HS-27A (cell line): ENCODE measurements around the gene PARD3.

Source experiments
- DNase-seq: peaks from one replicate; pipeline ENCODE4 v3.0.0-alpha.2; 2012; ENCODE audit warnings: low read depth, missing footprints

Gene PARD3

DNA sequence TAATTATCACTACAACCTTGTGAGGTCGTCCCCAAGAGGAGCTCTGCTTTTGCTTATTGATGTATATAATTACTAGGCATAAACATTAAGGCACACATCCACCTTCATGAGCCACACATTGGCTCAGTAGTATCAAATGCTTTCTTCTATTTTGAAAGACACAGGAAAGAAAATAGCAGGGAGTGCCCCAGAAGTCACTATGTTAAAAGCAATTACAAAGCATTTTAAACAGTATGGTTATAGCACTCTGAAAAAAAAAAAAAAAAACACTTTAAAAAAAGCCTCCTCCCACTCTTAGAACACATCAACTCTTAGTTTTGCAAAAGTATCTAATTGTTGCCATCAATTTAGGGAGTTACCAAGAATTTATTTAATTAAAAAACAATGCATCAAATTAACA lies 474.2 kb downstream of the PARD3 start:
- DNase-seq = no peak

GRCh38 chr10:34339816-34340553 lies 475.1 kb downstream of the PARD3 start:
- DNase-seq = no peak

DNA sequence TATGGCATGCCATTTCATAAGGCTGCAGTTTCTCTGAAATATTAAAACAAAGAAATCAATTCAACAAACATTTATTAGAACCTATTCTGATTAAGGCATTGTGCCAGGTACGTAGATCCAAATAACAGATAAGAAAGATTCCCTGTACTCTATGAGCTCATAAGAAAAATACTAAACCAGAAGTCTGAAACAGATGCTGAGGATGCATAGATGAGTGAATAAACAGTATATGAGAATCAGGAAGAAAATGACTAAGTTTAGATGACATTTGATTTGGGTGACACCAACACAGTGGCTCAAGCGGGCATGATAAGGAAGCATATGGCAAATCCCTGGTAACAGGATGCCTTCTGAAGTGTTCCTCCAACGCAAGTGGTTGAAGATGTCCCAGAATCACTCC lies 477.2 kb downstream of the PARD3 start:
- DNase-seq = no peak

DNA sequence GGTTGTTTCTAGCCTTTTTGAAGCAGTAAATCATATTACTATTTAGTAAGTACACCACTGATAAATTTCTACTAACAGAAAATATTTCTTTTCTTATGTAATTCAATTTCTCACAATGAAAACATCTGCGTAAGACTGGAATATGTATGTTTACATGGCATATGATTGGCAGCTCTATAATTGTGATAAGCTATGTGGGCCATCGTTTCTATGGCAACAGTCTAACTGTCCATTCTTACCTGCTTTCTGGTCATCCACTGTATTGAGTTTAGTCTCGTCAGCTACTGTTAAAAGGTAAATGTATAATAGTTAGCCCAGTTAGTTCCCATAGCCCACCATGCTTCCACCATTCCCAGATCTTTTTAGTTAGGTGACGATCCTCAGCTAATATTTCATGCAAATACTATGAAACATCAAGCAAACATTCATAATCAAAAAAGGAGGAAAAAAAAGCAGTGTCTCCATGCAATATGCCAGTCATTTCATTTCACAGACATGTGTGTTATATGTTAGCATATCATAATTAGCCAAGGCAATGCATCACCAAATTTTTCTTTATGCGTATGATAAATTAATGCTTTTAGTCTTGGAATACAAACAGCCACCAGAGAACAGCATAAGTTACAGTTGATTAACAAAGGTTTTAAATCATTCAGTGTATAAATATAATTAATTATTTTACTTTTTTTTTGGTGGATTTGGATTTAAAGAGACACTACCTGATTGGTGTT lies 479.0 kb downstream of the PARD3 start:
- no peak for DNase-seq

DNA sequence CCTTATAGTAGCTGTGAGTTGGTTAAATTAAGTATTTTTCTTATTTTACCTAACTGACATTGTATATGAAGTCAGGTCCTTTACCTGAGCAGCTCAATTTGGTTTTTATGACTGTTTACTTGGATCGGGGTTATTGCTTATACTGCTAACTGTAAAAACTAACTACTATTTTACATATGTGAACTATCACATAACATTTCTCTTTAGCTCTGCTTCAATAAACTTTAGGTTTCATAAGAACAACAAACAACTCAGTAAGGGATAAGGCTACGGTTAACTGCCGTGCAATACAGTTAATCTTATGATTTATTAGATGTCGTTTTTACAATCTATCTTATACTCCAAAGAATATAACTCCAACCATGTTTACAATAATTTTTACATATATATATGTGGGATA lies 480.2 kb downstream of the PARD3 start:
- no peak for DNase-seq

DNA sequence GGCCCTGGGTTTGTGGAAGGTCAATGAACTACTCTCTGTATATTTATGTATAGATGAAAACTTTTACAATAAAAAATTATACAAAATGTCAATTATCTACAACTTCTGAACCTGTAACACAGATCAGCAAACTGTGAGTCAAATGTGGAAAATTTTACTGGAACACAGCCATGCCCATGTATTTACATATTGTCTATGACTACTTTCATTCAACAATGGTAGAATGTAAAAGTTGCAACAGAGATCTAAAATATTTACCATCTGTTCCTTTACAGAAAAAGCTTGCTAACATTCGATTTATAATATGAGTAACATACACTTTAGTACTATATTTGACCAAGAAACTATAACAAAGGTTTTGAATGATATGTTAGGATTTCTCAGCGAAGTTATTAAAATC lies 481.6 kb downstream of the PARD3 start:
- no peak for DNase-seq

- DNase-seq = no peak
Measured at GRCh38 chr10:34327184-34327583, 487.9 kb downstream of the PARD3 start.

DNA sequence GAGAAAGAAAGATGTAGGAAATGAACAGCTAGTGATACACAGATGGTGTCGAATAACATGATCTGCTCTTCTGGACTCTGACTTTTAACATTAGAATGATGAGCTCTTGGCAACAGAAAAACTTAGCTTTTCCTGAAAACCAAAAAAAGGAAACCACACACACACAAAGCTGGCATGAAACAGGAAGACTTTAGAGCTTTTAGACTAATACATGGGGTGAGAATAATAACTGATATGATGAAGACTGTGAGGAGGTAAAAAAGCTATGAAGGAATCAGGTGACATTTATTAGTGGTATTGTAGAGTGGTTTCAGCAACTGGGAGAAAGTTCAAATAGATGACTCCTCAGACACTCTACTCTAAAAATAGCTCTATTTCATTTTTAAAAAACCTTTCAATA lies 491.9 kb downstream of the PARD3 start:
- no peak for DNase-seq

GRCh38 chr10:34320265-34320664 lies 494.8 kb downstream of the PARD3 start:
- no peak for DNase-seq

DNA sequence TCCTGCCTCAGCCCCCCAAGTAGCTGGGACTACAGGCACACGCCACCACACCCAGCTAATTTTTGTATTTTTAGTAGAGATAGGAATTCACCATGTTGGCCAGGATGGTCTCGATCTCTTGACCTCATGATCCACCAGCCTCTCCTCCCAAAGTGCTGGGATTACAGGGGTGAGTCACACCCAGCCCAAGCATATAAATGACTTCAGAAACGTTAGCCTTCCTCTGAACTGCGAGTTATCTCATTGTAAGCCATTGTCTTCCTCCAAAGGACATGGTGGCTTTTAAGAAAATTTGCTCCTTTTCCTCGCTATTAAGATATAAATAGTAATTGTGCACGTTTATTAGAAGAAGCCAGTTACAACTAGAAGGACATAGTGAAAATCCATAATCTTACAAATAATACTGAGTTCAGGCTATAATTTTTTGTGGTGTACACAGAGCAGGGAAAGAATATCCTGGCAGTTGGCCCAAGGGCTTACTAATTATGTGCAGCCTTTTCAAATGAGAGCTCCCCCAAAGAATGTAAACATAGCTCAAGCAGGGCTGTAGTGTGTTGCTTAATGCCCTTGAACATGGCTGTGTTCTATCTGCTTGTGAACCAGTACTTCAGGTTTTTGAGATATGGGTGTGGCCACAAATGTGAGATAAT lies 495.8 kb downstream of the PARD3 start:
- peak; percentile 22 for DNase-seq

DNA sequence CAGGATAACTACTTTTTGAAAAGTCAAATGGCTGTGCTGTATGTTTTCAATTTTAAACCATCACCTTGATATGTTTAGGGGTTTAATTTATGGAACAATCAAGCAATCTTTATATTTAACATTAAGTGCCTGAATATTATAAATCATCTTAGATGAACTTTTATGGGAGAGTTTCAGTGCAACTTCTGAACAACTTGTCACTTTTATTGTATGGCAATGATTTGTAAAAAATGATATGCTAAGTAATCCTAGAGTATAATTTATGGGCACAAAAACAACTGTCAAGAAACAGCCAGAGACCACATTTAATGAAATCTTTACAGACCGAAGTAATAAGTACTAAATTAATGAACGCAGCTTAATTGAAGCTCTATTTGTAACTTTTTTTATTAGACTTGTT lies 498.9 kb downstream of the PARD3 start:
- DNase-seq = no peak

DNA sequence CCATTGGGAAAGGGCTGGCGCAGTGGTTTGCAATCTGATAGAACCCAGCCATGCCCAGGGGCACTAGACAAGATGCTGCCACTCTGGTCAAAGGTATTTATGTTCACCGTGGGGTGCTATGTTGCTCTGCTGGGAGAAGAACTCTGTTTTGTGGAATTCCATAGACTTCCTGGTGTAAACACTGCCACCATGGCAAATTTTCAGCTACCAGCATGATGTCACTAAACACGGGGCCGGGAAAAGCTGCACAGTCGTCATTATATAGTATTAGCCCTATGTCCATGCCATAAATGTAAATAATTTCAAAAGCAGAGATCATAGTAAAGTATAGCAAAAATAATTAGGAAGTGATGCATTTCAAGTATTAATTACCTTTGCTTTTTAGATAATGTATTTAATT lies 500.6 kb downstream of the PARD3 start:
- DNase-seq = no peak

- no peak for DNase-seq
Measured at GRCh38 chr10:34313888-34314287, 501.2 kb downstream of the PARD3 start.

GRCh38 chr10:34313353-34313752 lies 501.7 kb downstream of the PARD3 start:
- no peak for DNase-seq

DNA sequence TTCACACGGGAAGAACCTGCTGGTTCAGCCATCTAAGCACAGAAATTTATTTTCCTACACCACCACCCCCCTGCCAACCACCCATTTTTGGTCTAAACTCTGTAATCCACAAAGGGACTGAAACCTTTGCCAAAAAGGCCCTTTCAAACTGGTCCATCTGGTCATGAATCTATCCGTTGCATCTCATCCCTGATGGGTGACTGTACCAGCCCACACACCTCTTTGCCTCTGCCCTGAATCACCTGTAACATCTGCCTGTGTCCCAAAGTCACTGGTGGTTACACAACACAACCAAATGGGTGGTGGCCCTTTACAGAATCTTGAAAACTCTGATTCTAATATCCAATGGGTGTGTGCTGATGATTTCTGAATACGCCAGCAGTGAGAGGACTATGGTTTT lies 503.4 kb downstream of the PARD3 start:
- DNase-seq = no peak

- DNase-seq = no peak
Measured at GRCh38 chr10:34310234-34310633, 504.9 kb downstream of the PARD3 start.

DNA sequence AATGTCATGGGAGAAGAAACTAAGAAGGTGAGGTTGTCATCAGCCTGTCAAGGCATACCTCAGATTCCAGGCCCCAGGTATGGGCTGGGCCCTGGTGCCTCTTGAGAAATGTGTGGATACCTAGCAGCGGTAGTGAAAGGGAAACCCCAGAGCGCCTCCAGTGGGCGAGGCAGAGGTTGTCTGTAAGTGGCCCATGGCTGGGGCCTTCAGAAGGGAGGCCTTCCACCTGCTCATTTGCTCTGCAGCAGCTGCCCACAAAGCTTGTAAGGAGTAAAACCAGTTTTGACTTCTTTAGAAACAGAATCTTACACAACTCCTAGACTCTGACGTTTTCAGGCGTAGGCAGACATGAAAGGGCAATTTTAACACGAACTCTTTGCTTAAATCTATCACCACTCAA lies 509.9 kb downstream of the PARD3 start:
- DNase-seq = no peak

DNA sequence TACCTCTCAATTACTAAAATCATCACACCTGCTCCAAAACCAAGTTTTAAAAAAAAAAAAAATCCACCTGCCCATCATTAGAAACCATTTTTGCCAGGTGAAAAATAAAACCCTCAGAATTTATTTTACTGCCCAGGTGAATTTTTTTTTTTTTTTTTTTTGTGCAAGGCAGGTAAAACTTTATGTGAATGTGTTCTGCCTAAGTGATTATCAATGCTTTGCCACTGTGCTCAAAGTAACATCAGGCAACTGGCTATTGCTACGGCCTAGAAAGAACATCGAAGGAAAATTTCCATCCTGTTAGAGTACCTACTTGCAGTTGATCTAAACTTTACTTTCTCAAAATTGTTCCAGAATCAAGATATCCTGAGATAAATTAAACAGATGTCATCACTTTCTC lies 512.1 kb downstream of the PARD3 start:
- DNase-seq = no peak

GRCh38 chr10:34299105-34299611 lies 515.9 kb downstream of the PARD3 start:
- DNase-seq = no peak

DNA sequence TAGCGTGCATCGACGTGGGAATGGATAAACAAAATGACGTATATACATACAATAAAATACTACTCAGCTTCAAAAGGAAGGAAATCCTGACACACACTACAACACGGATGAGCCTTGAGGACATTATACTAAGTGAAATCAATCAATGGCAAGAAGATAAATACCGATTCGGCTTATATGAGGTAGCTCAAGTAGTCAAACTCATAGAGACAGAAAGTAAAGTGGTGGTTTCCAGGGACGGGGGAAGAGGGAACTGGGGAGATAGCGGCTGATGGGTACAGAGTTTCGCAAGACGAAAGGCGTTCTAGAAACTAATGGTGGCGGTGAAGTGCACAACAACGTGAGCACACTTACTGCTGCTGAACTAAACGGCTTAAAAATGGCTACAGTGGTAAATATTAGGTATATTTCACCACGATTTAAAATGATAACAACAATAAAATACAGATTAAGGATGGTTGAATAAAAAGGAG lies 516.7 kb downstream of the PARD3 start:
- no peak for DNase-seq

- DNase-seq = no peak
Measured at GRCh38 chr10:34297541-34298345, 517.4 kb downstream of the PARD3 start.

DNA sequence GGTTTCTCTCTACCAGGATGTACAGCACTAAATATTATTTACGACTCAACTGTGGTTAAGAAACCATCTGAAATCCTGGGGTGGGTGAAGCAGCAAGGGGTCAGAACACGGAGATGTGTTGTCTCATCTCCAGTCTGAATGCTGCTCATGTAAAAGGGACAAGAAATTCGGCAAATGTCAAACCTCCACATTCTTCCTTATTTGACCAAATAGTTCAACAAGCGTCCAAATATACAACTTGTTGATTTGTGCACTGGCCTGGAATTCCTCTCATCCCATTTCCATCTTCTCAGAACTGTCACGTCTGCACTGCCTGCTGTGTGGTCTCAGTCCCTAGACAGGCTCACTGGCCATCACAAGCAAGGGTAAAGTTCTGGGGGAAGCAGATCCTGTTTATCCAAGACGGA lies 520.0 kb downstream of the PARD3 start:
- no peak for DNase-seq
